Common myeloid progenitor, CD34-positive (primary cell): ENCODE results near the gene CFP.

Source experiments
- CTCF ChIA-PET: fragments of 350-600 bp; sonication (Branson Sonifier 250); formaldehyde crosslinking; loops from one replicate; lab custom pipeline; 2021; ENCODE audit warnings: antibody characterized with exemption; lab: Charles Lee
- POLR2A ChIA-PET: fragments of 350-600 bp; sonication (Branson Sonifier 250); formaldehyde crosslinking; loops from one replicate; lab custom pipeline; 2021; ENCODE audit warnings: antibody characterized with exemption; lab: Charles Lee
- DNase-seq, 3 donors: peaks; one replicate each; pipeline versions ENCODE4 v3.0.0 to v3.0.0-alpha.2; 2013
- H3K27ac ChIP-seq, 2 experiments: 1 replicate in 1 of 2; 2 replicates in 1 of 2; pipeline ENCODE4 v1.7.0; 2013; ENCODE audit warnings: inconsistent platforms in 2 of 2, low read length in 2 of 2, mild to moderate bottlenecking in 2 of 2, low read depth in 1 of 2, moderate library complexity in 1 of 2; ENCODE audit not compliant: severe bottlenecking in 2 of 2, insufficient read depth in 1 of 2, poor library complexity in 1 of 2
- H3K27me3 ChIP-seq, 5 experiments: replicated peaks in 2 of 5; 1 replicate in 3 of 5; 2 replicates in 2 of 5; pipeline versions ENCODE4 v1.6.1 to v1.7.0; 2013; ENCODE audit warnings: low read length in 4 of 5, mild to moderate bottlenecking in 2 of 5, moderate library complexity in 2 of 5, inconsistent platforms in 1 of 5; ENCODE audit not compliant: insufficient read depth in 5 of 5, control insufficient read depth in 4 of 5
- H3K36me3 ChIP-seq, 4 experiments: 1 replicate in 2 of 4; 2 replicates in 2 of 4; pipeline versions ENCODE4 v1.6.1 to v1.7.0; 2013; ENCODE audit warnings: low read length in 3 of 4, control low read depth in 1 of 4, mild to moderate bottlenecking in 1 of 4; ENCODE audit not compliant: control insufficient read depth in 4 of 4, insufficient read depth in 4 of 4
- H3K4me1 ChIP-seq, 4 experiments: 1 replicate in 3 of 4; 2 replicates in 1 of 4; pipeline versions ENCODE4 v1.6.1 to v1.7.1; 2013; ENCODE audit warnings: low read length in 3 of 4, mild to moderate bottlenecking in 3 of 4, control low read depth in 1 of 4, inconsistent platforms in 1 of 4, moderate library complexity in 1 of 4; ENCODE audit not compliant: control insufficient read depth in 4 of 4, insufficient read depth in 4 of 4; ENCODE audit errors: control extremely low read depth in 1 of 4
- H3K4me3 ChIP-seq, 7 experiments: 1 replicate in 4 of 7; 2 replicates in 3 of 7; pipeline versions ENCODE4 v1.5.1 to v1.7.0; 2013; ENCODE audit warnings: mild to moderate bottlenecking in 7 of 7, low read length in 6 of 7, moderate library complexity in 6 of 7, inconsistent platforms in 2 of 7, low read depth in 2 of 7, control low read depth in 1 of 7; ENCODE audit not compliant: insufficient read depth in 4 of 7, control insufficient read depth in 1 of 7; ENCODE audit errors: extremely low read depth in 1 of 7
- H3K9me3 ChIP-seq, 5 experiments: 1 replicate in 4 of 5; 2 replicates in 1 of 5; pipeline versions ENCODE4 v1.6.1 to v1.7.1; 2013; ENCODE audit warnings: low read length in 4 of 5, mild to moderate bottlenecking in 2 of 5, inconsistent platforms in 1 of 5, low read depth in 1 of 5, moderate library complexity in 1 of 5; ENCODE audit not compliant: control insufficient read depth in 4 of 5, insufficient read depth in 2 of 5; ENCODE audit errors: control extremely low read depth in 1 of 5
- WGBS: methylation state at CpG from one replicate; pipeline ENCODE4 v1.1.5; 2013; ENCODE audit not compliant: insufficient coverage; 5-methylcytosine and 5-hydroxymethylcytosine counted together

Gene CFP

DNA sequence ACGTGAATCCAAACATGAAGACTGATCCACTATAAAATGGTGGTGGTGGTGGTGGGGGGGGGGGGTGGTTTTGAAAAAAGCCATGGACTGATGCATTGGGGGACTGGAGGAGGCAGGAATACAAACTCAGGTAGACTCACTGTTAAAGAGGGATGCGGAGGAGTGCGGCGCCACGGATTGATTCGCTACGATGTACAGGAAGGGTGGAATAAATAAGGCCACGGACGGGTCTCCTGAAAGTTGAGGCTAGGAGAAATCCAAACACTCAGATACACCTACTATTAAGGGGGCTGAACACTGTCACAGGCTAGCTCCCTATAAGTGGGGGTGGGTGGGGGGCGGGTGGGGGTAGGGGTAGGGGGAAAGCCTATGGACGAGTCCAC lies 20.0 kb upstream of the CFP start:
- CTCF ChIA-PET, result no interaction called here

DNA sequence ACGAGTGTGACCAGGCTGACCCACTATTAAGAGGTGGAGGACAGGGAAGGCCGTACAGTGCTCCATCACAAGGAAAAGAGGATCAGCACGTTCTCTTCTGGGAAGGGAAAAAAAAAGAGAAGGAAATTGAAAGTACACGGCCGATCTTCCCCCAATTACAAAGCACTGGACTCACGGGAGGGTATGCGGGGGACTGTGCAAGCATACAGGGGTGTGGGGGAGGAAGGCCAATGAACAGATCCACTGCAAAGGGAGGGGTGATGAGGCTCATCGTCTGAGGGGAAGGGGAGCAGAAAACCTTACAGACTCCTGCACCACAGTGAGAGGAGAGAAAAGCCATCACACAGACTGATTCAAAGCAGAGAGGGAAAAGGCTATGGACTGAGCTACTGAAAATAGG lies 19.5 kb upstream of the CFP start:
- H3K36me3 ChIP-seq, result peaks cover 3 to 21% (median 10%) of the 10 kb centered on the region in 4 experiments
- H3K27me3 ChIP-seq, result peaks cover 0 to 4% (median 0%) of the 10 kb centered on the region in 5 experiments
- WGBS, result 43% methylated on average over 5 of the region's 8 CpGs
- H3K4me3 ChIP-seq, result peak overlapping the region in 6 of 7 experiments; percentile 37 to 85 (median 66)
- ChIA-PET CTCF (no interaction called here), POLR2A (no interaction called here)
- no peaks in the 10 kb centered on the region for H3K9me3 ChIP-seq
- no peak for DNase-seq
- H3K4me1 ChIP-seq, result peaks cover 12 to 22% (median 20%) of the 10 kb centered on the region in 4 experiments
- H3K27ac ChIP-seq, result peak overlapping the region in 1 of 2 experiments; percentile 16

More for the DNA sequence above, 20.0 kb upstream of the CFP start:
- Histone ChIP-seq H3K4me1 (peaks cover 12 to 22% (median 20%) of the 10 kb centered on the region in 4 experiments), H3K9me3 (no peaks in the 10 kb centered on the region), H3K27ac (peak overlapping the region in 1 of 2 experiments; percentile 70), H3K27me3 (peaks cover 0 to 4% (median 0%) of the 10 kb centered on the region in 5 experiments), H3K4me3 (peak overlapping the region; percentile 42 to 85 (median 61)), H3K36me3 (peaks cover 3 to 19% (median 11%) of the 10 kb centered on the region in 4 experiments)
- WGBS, result 44% methylated on average over 3 of the region's 11 CpGs
- POLR2A ChIA-PET, result no interaction called here
- no peak for DNase-seq

DNA sequence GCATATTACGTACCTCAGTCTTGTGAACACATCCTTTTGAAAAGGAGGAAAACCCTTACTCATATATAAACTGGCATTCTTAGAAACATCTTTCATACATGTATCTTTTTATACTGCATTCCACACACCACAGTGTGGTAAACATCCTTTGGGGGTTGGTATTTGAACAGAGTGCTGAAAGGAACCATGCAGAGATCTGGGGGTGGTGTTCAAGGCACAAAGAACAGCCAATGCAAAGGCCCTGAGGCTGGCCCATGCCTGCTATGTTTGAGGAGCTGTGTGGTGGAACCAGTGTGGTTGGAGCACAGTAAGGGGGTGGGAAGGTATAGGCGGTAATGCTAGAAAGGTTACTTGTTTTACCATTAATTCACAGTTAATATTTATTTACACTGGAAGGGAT lies 18.6 kb upstream of the CFP start:
- H3K27ac ChIP-seq, result no peak overlapping the region
- H3K27me3 ChIP-seq, result peaks cover 0 to 4% (median 0%) of the 10 kb centered on the region in 5 experiments
- CTCF ChIA-PET, result interaction anchor here (1.2 to 1.3 kb wide), 2 partner anchors 10 to 86 kb away, joined by 3 to 4 read pairs; no protein-coding TSS in a partner anchor
- no peak for DNase-seq
- no peak overlapping the region for H3K4me3 ChIP-seq
- H3K36me3 ChIP-seq, result peaks cover 0 to 20% (median 6%) of the 10 kb centered on the region in 4 experiments
- WGBS, result 100% methylated on average over 1 of the region's 2 CpGs
- POLR2A ChIA-PET, result no interaction called here
- H3K9me3 ChIP-seq, result no peaks in the 10 kb centered on the region
- peaks cover 12 to 22% (median 20%) of the 10 kb centered on the region in 4 experiments for H3K4me1 ChIP-seq

DNA sequence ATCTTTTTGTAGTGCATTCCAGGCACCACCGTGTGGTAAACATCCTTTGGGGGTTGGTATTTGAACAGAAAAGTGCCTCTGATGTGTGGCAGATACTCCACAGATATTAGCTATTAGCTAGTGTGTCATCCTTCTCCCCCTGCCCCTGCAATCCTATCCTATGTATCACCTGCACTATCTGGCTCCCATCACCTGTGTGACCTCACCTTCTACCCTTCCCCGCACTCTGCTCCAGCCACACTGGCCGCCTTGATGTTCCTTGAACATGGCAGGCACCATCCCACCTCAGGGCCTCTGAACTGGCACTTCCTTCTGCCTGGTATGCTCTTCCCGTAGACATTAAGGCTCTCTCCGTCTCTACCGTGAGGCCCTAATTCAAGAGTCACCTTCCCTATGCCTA lies 16.9 kb upstream of the CFP start:
- Histone ChIP-seq H3K9me3 (peaks cover 0 to 1% (median 0%) of the 10 kb centered on the region in 5 experiments), H3K27me3 (peaks cover 0 to 4% (median 0%) of the 10 kb centered on the region in 5 experiments), H3K36me3 (peaks cover 0 to 12% (median 1%) of the 10 kb centered on the region in 4 experiments), H3K27ac (no peak overlapping the region), H3K4me1 (peaks cover 11 to 20% (median 19%) of the 10 kb centered on the region in 4 experiments), H3K4me3 (no peak overlapping the region)
- ChIA-PET CTCF (no interaction called here), POLR2A (no interaction called here)
- DNase-seq, result no peak
- WGBS, result 86% methylated on average over 3 of the region's 6 CpGs

DNA sequence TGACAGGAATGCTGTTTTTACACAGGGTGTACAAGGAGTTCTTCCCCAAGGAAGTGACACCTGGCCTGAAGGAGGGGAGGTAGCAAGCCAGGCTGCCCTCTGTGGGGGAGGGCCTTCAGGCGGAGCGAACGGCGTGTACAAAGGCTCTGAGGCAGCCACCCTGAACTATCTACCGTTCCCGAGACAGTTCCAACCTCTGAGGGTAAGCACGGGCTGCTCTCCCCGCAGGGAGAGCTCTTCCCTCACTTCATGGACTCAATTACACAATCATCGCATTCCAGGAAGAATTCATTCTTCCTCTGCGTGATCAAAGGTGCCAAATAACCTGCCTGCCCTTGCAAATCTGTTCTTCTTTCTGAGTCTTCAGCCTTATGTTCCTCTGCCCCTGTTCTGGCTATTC lies 15.8 kb upstream of the CFP start:
- H3K9me3 ChIP-seq, result peaks cover 0 to 4% (median 2%) of the 10 kb centered on the region in 5 experiments
- H3K4me3 ChIP-seq, result no peak overlapping the region
- H3K4me1 ChIP-seq, result peaks cover 7 to 14% (median 12%) of the 10 kb centered on the region in 4 experiments
- no peaks in the 10 kb centered on the region for H3K27me3 ChIP-seq
- no peak overlapping the region for H3K27ac ChIP-seq
- DNase-seq, result no peak
- POLR2A ChIA-PET, result no interaction called here
- 92% methylated on average over 10 of the region's 10 CpGs for WGBS
- CTCF ChIA-PET, result interaction anchor here (1.8 kb wide), 2 partner anchors 16 to 66 kb away, joined by 4 to 9 read pairs; partner anchors contain the start of gene CFP
- H3K36me3 ChIP-seq, result peaks cover 0 to 23% (median 7%) of the 10 kb centered on the region in 4 experiments

DNA sequence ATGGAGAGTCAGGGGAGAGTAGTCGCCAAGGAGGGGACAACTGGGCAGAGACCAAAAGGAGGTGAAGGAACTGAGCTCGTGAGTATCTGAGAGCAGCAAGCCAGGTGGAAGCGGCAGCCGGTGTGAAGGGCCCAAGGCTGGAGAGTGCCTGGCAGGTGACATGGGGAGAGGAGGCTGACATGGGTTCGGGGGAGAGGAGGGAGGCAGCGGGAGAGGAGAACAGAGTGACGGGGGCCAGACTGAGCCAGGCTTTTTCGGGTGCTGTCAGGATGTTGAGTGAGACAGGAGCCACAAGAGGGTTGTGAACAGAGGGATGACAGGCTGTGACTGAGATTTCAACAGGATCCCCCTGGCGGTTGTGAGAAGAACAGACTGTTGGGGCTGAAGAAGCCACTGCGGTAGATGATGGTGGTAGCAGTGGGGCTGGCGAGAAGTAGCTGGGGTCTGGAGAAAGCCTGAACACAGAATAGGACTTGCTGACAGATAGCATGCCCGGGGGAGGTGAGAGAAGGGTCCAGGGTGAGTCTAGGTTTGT lies 14.9 kb upstream of the CFP start:
- 70% methylated on average over 12 of the region's 12 CpGs for WGBS
- CTCF ChIA-PET, result interaction anchor here (0.7 to 1.8 kb wide), 8 partner anchors 15 to 147 kb away, joined by 3 to 9 read pairs (median 4); partner anchors contain the start of gene CFP
- Histone ChIP-seq H3K36me3 (peaks cover 5 to 30% (median 13%) of the 10 kb centered on the region in 4 experiments), H3K27ac (no peak overlapping the region), H3K4me3 (no peak overlapping the region), H3K9me3 (peaks cover 0 to 11% (median 2%) of the 10 kb centered on the region in 5 experiments), H3K4me1 (peaks cover 7 to 14% (median 11%) of the 10 kb centered on the region in 4 experiments), H3K27me3 (no peaks in the 10 kb centered on the region)
- POLR2A ChIA-PET, result no interaction called here
- DNase-seq, result peak in 2 of 3 donors; percentile 34 to 38

DNA sequence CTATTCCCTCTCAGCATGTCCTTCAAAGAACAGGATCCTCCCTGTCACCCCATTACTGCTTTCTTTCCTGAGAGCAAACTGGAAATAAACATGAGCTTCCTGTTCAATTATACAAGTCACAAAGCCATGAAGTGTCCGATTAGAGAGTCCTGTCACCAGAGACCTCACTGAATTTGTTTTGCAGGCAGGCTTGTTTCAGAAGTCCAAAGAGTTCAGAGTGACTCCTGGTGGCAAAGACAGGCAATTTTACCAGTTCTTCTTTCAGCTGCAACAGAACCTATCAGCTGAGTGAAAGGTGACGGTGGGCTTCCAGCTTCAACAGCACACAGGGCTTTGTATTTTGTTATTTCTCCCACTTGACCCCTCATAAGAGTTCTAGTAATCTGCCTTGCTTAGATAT lies 14.2 kb upstream of the CFP start:
- peaks cover 5 to 30% (median 16%) of the 10 kb centered on the region in 4 experiments for H3K36me3 ChIP-seq
- H3K27ac ChIP-seq, result no peak overlapping the region
- no peak overlapping the region for H3K4me3 ChIP-seq
- no peaks in the 10 kb centered on the region for H3K27me3 ChIP-seq
- CTCF ChIA-PET, result interaction anchor here (0.7 to 1.8 kb wide), 13 partner anchors 10 to 146 kb away, joined by 3 to 9 read pairs (median 4); partner anchors contain the start of gene CFP
- POLR2A ChIA-PET, result no interaction called here
- peak; percentile 52 to 72 (median 70) for DNase-seq
- peaks cover under 1 to 7% (median 5%) of the 10 kb centered on the region in 4 experiments for H3K4me1 ChIP-seq
- 30% methylated on average over 2 of the region's 2 CpGs for WGBS
- peaks cover 0 to 13% (median 2%) of the 10 kb centered on the region in 5 experiments for H3K9me3 ChIP-seq
